Heart right ventricle (tissue), 16 donors: ENCODE results near the gene FAM53A. TPM values are rescaled to one million over a fixed set of nuclear protein-coding genes. Genes with fewer than 3 reads are reported as not detected.

Experiments
- ATAC-seq, 8 donors: fragments of 200-7000 bp; cut with Tn5 transposase; one replicate each; pipeline ENCODE4 v1.9.1; 2020; ENCODE audit warnings: mild to moderate bottlenecking in 8 of 8, moderate library complexity in 8 of 8, moderate number of reproducible peaks in 1 of 8
- DNase-seq, 2 donors: peaks; one replicate each; pipeline ENCODE4 v3.0.0-alpha.2; 2020
- H3K27ac ChIP-seq, 10 donors: fragments of 200-600 bp; sonication (generic) in 2 of 10; one replicate each; pipeline versions ENCODE4 v1.5.0 to v1.8.0; 2020 to 2022; ENCODE audit warnings: mild to moderate bottlenecking in 3 of 10
- H3K27me3 ChIP-seq, 7 donors: fragments of 200-600 bp; one replicate each; pipeline ENCODE4 v1.8.0; 2021 to 2022; ENCODE audit warnings: mild to moderate bottlenecking in 2 of 7
- H3K36me3 ChIP-seq, 9 donors: fragments of 200-600 bp; sonication (generic) in 1 of 9; one replicate each; pipeline versions ENCODE4 v1.5.0 to v1.8.0; 2020 to 2022; ENCODE audit warnings: mild to moderate bottlenecking in 2 of 9
- H3K4me1 ChIP-seq, 9 donors: fragments of 200-600 bp; sonication (generic) in 1 of 9; one replicate each; pipeline versions ENCODE4 v1.5.0 to v1.8.0; 2020 to 2022; ENCODE audit warnings: mild to moderate bottlenecking in 4 of 9
- H3K4me3 ChIP-seq, 10 donors: fragments of 200-600 bp; sonication (generic) in 2 of 10; one replicate each; pipeline versions ENCODE4 v1.5.0 to v1.8.0; 2020 to 2022; ENCODE audit warnings: mild to moderate bottlenecking in 7 of 10, moderate library complexity in 2 of 10
- H3K9me3 ChIP-seq, 11 donors: fragments of 200-600 bp in 10 of 11; sonication (generic) in 2 of 11; one replicate each; pipeline versions ENCODE4 v1.5.0 to v1.8.0; 2013 to 2022; ENCODE audit warnings: mild to moderate bottlenecking in 2 of 11, control low read depth in 1 of 11, moderate library complexity in 1 of 11
- CTCF ChIP-seq, 9 donors: fragments of 200-600 bp; sonication (generic) in 2 of 9; IDR thresholded peaks; one replicate each; pipeline versions ENCODE4 v1.5.0 to v1.8.0; 2021 to 2022; ENCODE audit warnings: antibody characterized with exemption in 9 of 9, mild to moderate bottlenecking in 5 of 9, moderate library complexity in 1 of 9
- WGBS, 2 donors: extraction: QIAGEN DNeasy Blood & Tissue Kit; methylation state at CpG; one replicate each; pipeline ENCODE4 v1.1.7; 2013; ENCODE audit warnings: inconsistent platforms in 1 of 2; 5-methylcytosine and 5-hydroxymethylcytosine counted together
- intact Hi-C, 10 donors: fragments of 100-400 bp; cut with DNase I; formaldehyde crosslinking; loops; one replicate each; pipeline versions ENCODE4 v1.11.1 to v1.14.2; 2022
- polyA plus RNA-seq, 2 donors: library from polyadenylated mRNA; stranded (reverse); fragments of 200-250 nt; gene quantifications; one replicate each; pipeline ENCODE4 v1.2.3, GENCODE V29; 2013
- total RNA-seq, 10 donors: library from RNA; stranded (reverse); fragmentation: NEBNext Ultra II Directional in 3 of 10; extraction: Animal tissue kit (Norgen Biotek cat#: 25700) in 3 of 10; gene quantifications; one replicate each; pipeline versions ENCODE4 v1.2.1 to v1.2.4, GENCODE V29; 2021 to 2023
- donor health status: Arrhythmogenic right ventricular cardiomyopathy.
- donor health status: ischemic (EF 13 %, LVEDD 7.1; RV severe dilation, severe dysfunction).
- donor health status: healthy with polysubstance abuse.
- donor health status: DM: no; HTN: yes; CAD: no.
- donor health status: DM: no; HTN: no; CAD: no.
- donor health status: ischemic (EF 25% LVEDD 6.9; RV normal size, moderate dysfunction).
- donor health status: ischemic (EF 25% LVEDD 5.7; RV mildly dilated, moderate dysfunction).
- donor health status: healthy.
- donor health status: DM: yes; HTN: yes; CAD: no.
- donor health status: Ischemic cardiomyopathy.
- donor health status: ischemic (EF 35%, LVEDD 5.7; RV mildly dilated, moderate dysfunction).
- donor health status: nonischemic (EF 11% LVEDD 7.7; RV severe dilation, severe dysfunction).
- donor health status: DM: yes; HTN: yes; CAD: no.
- donor health status: PGD.
- donor health status: ischemic (EF 29% LVEDD 5.4; RV normal size, mild dysfunction).
- donor health status: nonischemic (EF 23%, LVEDD 6.1; RV moderate dilation, normal function).

The FAM53A gene
- total and polyA plus RNA-seq, 12 donors: 0.24 to 1.5 (median 0.74) TPM

- no peak for ATAC-seq
- no peak for DNase-seq
- H3K4me1 ChIP-seq: peaks cover 0 to 2% (median 0%) of the 10 kb centered on the region in 9 donors
- no peak for TF ChIP-seq CTCF (IDR thresholded peaks at IDR 0.05)
- intact Hi-C loops: loop anchor here in 1 of 10 donors (10.0 kb wide), 1 partner anchor 505 kb away; no protein-coding TSS in a partner anchor
- no peaks in the 10 kb centered on the region for H3K36me3 ChIP-seq
- peaks cover 0 to 10% (median 0%) of the 10 kb centered on the region in 11 donors for H3K9me3 ChIP-seq
- H3K27ac ChIP-seq: no peak overlapping the region
- H3K27me3 ChIP-seq: peaks cover 0 to 12% (median 0%) of the 10 kb centered on the region in 7 donors
- 74 to 77% methylated on average over 11 of the region's 11 CpGs for WGBS, 2 donors
- H3K4me3 ChIP-seq: no peak overlapping the region
Observed at GRCh38 chr4:1639299-1639868, 44.7 kb downstream of the FAM53A start.

GRCh38 chr4:1638873-1639272 is 45.2 kb downstream of the FAM53A start:
- H3K4me1 ChIP-seq: no peaks in the 10 kb centered on the region
- no peak overlapping the region for H3K4me3 ChIP-seq
- ATAC-seq (peak in 1 of 8 donors; percentile 13), DNase-seq (no peak)
- no peaks in the 10 kb centered on the region for H3K36me3 ChIP-seq
- intact Hi-C loops: loop anchor here in 1 of 10 donors (10.0 kb wide), 1 partner anchor 504 kb away; no protein-coding TSS in a partner anchor
- WGBS, 2 donors: 88 to 93% methylated on average over 11 of the region's 11 CpGs
- peaks cover 0 to 16% (median 0%) of the 10 kb centered on the region in 7 donors for H3K27me3 ChIP-seq
- no peak for TF ChIP-seq CTCF (IDR thresholded peaks at IDR 0.05)
- H3K27ac ChIP-seq: no peak overlapping the region
- H3K9me3 ChIP-seq: peaks cover 0 to 10% (median 0%) of the 10 kb centered on the region in 11 donors

GRCh38 chr4:1638272-1638598 is 45.9 kb downstream of the FAM53A start:
- Histone ChIP-seq H3K9me3 (peaks cover 0 to 10% (median 0%) of the 10 kb centered on the region in 11 donors), H3K4me1 (no peaks in the 10 kb centered on the region), H3K27me3 (peaks cover 0 to 18% (median 0%) of the 10 kb centered on the region in 7 donors), H3K36me3 (no peaks in the 10 kb centered on the region), H3K27ac (no peak overlapping the region), H3K4me3 (no peak overlapping the region)
- 89 to 90% methylated on average over 10 of the region's 10 CpGs for WGBS, 2 donors
- ATAC-seq: peak in 1 of 8 donors; percentile 5
- intact Hi-C loops: loop anchor here in 1 of 10 donors (10.0 kb wide), 1 partner anchor 503 kb away; no protein-coding TSS in a partner anchor
- no peak for TF ChIP-seq CTCF (IDR thresholded peaks at IDR 0.05)
- no peak for DNase-seq

GRCh38 chr4:1637580-1638271 is 46.4 kb downstream of the FAM53A start:
- no peak for TF ChIP-seq CTCF (IDR thresholded peaks at IDR 0.05)
- intact Hi-C loops: loop anchor here in 1 of 10 donors (10.0 kb wide), 1 partner anchor 503 kb away; no protein-coding TSS in a partner anchor
- 73 to 78% methylated on average over 9 to 12 of the region's 12 CpGs for WGBS, 2 donors

More at GRCh38 chr4:1637580-1638271, 46.4 kb downstream of the FAM53A start:
- H3K4me3 ChIP-seq: no peak overlapping the region
- peaks cover 0 to under 1% (median 0%) of the 10 kb centered on the region in 9 donors for H3K4me1 ChIP-seq
- H3K27ac ChIP-seq: no peak overlapping the region
- no peak for DNase-seq
- peaks cover 0 to 18% (median 0%) of the 10 kb centered on the region in 7 donors for H3K27me3 ChIP-seq
- no peaks in the 10 kb centered on the region for H3K36me3 ChIP-seq
- peaks cover 0 to 10% (median 0%) of the 10 kb centered on the region in 11 donors for H3K9me3 ChIP-seq
- no peak for ATAC-seq
